NCI-H187 (cell line): ENCODE measurements around the gene CHRND.

ENCODE experiments used
- DNase-seq, 2 experiments: peaks; one replicate each; lab custom pipeline; 2025; lab: John Stamatoyannopoulos, UW

Gene CHRND

DNA sequence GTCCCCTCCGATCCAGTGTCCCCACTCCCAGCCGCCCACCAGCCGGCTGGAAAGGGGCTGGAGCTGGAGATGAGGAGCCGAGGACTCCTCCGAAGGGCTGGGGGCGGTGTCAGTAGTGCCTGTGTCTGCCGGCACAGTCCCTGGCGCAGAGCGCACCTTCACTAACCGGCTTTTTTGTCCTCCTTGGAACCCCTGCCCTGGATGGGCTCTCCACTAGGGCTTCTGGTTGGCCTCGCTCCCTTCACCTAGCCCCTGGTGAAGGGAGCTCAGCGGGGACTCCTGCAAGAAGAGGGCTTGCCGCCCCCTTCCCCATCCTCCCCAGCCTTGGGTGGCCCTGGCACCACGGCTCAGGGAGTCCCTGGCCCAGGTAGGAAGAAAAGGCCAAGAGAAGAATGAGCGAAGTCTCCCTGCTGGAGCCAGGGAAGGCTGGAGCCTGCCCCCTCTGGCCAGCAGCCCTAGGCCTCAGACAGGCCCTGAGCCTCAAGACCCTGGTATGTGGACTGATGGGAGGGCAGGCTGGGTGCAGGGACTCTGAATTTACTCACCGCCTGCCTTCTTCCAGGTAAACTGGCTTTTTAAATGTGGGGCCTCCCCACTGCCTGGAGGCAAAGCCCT is 37.8 kb upstream of the CHRND start:
- DNase-seq, result no peak

DNA sequence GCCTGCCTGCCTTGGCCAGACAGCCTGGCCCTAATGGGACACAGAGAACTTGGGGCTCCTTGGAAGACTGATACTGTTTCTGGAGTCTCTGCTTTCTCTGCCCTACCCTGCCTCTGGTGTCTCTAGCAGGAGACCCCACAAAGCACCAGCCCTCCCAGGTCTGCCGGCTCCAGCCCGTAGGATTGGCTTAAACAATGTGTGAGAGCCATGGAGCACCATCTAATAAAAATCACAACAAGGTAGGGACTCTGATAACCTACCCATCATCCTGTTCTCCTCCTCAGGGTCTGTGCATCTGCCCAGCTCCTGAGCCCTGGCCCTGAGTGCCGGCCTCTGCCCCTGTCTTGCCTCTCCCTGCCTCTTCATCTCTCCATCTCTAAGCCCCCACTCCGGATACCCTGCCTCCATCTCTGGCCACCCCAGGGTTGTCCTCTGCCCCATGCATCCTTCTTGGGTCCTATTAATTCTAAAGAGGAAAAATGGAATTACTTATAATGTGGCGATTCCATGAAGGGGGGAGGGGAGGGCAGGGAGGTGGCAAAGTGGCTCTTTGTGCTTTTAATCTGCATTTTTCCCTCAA is 37.1 kb upstream of the CHRND start:
- no peak for DNase-seq

DNA sequence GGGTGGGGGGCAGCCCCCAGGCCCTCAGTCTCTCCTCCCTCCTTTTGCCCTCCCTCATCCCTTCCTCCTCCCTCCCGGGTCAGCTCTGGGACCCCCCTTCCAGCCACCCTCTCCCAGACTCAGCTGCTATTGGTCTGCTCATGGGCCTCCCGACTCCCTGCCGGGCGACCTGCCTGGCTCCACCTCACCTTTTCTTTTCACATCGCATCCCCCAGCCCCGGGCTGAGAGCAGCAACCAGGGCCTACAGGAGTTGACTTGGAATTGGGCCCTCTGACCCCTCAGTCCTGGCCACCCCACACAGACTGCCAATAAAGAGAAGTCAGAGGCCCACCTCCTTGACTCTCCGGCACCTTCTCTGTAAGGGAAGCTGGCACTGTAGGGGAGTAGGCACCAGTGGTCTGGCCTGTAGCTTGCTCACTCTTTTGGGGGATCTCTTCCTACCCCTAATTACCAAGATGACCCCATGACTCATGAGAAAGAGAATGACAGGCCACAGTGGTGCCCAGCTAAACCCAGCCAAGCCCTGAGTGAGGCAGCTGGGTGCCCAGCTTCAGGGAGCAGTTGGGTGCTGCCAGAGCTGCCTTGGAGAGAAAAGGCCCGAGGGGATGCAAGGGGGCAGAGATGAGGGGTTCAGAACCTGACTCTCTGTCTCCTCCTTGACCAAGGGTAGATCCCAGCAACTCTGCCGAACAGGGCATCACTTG is 36.3 kb upstream of the CHRND start:
- DNase-seq, result no peak

DNA sequence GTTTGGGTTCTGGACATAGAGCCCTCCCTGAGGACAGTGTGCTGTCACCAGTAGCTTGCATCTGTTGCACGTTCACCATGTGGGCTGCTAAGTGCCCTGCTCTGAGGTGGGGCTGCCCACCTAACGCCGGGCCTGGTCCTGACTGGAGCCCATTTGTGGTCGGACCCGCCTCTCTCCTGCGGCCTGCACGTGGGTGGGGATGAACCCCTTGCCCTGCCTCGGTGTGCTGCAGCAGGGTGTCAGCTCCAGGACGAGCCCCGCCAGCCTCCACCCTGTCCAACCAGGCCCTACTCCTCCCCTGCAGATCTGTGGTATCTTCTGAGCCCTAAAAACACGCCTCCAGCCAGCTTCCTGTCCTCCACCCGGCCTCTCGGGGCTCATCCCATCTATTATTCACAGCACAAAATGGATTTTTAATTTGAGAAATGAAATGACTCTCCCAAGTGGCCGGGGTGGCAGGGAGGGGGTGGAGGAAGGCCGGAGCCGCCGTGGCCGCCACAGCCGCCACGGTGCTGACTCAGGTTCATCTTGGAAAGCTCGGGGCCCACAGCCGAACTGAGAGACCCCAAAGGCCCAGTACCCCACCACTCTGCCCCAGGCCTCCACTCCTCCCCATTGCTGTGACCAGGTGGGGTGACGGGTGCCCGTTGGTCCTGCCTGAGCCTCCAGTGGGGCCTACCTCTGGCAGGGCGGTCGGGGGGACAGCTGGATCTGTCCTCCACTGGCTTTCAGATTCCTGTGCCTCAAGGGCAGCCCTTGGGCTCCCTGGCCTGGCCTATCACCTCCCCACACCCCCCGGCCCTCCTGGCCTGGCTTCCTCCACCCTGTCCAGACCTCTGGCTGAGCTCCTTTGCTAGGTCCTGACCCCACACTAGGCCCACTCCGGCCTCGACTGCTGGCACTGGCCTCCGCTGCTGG is 35.5 kb upstream of the CHRND start:
- DNase-seq, result no peak

DNA sequence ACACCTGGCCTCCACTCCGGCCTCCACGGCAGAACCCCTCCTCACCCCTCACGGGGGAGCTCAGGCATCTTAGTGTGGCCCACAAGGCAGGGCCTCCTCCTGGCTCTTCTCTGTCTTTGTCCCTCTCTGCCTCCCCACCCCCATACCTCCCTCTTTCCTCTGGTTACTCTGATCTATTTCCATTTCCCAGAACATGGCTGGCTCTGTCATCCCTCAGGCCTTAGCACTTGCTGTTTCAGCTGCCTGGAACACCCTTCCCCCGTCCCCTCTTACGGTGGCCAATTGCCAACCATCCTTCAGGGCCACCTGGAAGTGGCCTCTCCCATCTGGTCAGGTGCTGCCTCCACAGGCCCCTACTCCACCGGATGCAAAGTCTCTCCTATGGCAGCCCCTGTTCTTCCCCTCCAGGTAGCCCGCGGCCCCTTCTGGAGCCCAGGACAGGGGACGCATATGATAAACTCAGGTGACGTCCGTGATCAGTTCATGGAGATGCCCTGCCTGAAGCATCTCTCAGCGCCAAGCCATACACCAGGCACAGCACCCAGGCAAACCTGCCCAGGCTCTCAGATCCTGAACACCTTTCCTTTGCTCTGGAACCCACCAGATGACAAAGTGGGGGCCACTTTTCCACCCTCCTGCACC is 34.7 kb upstream of the CHRND start:
- no peak for DNase-seq

DNA sequence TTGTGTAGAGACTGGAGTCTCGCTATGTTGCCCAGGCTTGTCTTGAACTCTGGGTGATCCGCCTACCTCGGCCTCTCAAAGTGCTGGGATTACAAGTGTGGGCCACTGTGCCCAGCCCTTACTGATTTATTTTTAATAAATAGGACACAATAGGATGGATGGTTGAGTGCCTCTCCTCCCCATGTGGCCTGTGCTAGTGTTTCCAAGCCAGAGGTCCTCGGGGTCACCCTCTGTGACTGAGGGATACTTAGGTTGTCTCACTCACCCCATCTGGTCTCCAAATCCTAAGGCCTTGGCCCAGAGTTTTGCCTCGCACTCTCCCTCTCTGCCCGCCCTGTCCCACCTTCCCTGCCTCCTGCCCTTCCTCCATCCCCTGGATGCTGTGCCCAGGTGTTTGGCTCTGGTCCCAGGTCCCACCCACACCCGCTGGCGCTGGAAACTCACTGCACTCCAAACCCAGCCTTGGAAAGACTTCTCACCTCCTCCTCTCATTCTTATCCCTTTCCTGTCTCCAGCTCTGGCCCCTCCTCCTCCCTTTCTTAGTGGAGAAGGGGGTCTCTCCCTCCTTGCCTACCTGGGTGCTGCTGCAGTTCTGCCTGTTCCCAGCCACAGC is 33.6 kb upstream of the CHRND start:
- DNase-seq, result no peak

DNA sequence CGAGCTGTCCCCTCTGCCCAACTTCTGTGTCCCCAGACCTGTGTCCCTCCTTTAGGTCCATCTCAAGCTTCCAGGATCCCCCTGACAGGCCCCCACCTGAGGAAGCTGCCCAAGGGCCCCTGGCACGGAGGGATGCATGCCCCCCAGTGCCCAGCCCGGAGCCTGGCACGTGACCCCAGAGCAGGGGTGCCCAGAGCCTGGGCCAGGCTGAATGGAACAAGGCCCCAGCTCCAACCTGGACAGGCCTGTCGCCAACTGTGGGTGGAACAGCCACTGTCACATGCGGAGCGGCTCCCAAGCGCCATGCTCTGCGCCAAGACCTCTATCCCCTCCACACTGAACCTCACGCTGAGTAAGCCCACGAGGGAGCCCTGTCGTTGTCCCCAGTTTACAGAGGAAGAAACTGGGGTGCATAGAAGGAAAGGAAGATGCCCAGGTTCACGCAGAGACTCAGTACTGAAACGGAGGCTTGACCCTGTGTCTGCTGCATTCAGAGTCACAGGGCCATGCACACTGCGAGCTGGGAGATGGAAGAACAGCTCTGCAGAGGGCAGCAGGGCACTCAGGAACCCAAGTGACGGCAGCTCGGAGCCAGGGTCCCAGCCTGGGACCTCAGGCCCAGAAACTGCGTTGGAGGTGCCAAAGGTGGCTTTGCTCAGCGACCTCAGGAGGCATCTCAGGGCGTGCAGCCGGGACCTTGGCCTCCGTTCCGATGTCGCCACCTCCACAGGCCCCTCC is 32.8 kb upstream of the CHRND start:
- DNase-seq, result no peak

DNA sequence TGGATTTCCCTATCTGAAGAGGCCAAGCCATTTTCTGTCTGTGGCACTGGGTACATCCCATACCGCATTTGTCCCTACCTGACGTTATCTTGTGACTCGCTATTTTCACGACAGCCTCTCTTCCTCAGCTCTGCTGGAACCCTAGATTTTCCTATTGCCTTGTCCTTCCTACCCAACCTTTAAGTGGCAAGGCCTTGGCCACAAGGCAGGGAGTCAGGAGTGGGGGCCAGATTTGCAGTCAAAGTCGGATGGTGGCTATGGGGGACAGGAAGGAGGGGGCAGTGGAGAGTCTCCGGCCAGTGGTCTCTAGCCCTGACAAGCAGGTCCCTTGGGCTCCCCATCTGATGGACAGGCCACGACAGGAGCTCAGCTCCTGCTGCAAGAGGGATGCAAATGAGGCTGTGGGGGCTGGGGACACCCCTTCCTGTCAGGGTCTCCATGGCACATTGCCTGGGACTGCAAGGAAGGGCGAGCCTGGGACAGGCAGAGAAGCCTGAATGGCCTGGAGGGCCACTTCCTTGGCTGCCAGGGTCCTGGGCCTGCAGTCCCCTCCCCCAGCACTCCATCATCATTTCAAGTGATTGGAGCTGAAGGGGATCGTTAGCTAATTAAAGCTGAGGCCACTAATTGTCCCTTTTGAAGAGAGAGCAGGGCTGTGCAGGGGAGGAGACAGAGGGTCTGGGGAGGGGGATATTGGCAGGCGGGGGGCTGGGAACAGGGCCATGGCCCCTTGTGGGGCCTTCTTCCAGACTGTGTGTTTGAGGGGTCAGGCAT is 32.1 kb upstream of the CHRND start:
- no peak for DNase-seq

DNA sequence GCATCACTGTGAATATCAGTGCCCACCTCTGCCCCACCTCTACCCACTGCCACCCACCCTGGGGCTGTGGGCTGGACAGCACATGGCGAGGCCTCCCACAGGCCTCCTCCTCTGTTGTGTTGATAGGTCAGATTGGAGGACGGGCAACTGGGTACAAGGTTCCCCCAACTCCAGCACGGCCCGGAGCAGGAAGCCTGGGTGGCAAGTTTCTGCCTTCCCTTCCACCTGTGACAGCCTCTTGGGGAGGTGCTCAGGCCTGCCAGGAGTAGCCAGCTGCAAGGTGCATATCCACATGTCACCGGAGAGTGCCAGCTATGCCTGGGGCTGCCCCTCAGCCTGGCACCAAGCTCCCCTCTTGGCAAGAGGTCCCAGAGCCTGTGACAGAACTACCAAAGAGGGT is 31.4 kb upstream of the CHRND start:
- no peak for DNase-seq

DNA sequence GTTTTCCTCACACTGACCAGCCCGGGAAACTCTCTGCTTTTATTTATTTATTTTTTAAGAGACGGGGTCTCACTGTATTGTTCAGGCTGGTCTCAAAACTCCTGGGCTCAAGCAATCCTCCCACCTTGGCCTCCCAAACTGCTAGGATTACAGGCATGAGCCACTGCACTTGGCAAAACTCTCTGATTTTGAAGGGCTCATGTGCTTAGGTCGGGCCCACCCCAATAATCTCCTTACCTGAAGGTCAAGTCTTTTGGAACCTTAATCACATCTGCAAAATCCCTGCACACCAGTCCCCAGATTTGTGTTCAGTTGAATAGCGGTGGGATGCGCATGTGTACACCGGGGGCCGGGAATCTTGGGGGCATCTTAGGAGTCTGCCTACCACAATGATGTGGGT is 30.7 kb upstream of the CHRND start:
- DNase-seq, result no peak

DNA sequence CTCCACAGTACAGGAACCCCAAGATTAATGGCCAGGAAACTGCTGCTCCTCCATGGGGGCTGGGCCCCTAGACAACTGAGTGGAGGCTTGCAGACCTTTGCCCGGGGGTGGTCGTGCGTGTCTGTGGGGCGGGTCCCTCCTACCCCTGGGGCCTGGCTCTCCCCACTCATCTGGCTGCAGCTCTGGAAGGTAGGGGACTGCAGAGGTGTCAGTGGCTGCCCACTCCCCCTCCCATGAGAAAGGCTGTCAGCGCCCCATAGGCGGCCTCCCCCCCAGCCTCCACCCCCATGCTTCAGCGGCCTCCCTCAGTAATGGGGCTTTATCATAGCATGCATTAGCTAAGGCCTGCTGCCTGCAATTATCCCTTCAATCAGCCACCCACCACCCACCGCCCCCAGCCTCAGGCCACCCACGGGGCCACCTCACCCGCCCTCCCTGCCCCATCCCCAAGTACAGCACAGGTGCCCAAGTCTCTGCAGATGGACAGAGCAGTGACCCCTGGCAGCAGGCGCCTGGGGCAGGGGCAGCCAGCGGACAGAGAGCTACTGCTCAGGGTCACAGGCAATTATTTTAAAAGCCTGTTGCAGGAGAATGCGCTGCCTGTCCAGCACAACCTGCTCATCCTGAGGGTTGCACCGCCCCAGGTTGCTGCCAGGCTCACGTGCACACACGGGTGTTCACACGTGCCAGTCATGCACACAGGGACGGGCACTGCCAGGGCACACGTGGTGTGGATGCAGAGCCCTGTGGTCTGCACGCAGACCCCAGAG is 29.3 kb upstream of the CHRND start:
- no peak for DNase-seq

DNA sequence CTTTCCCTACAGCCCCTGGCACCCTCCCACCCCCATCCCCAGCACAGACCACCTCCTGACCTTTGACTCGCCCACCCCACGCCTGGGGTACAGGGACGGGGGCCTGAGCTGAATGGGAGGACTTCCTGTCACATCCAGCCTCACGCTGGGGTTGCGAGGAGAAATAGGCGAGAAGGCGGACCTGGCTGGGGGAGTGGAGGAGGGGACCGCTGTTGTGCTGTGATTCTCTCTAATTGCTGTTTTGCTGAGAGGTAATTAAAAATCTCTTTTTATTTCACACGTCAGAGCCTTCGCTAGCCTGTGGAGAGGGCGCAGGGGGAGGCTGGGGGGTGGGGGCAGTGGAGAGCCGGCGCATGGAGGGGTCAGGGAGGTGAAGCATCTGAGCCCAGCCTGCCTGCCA is 28.6 kb upstream of the CHRND start:
- DNase-seq, result no peak

DNA sequence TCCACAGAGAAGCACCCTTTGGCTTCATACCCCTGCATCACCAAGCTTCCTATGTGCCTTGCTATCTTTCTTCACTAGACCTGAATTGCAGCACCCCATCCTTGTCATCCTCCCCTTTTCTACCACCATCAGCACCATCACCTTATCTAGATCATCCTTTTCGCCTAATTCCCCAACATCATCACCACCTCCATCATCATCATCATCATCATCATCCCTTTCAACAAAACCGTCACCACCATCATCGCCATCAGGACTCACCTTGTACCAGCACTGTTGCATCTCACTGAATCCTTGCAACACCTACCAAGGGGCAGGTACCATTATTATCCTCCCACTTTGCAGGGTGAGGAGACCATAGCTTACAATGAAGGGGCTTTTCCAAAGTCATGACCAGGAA is 27.5 kb upstream of the CHRND start:
- DNase-seq, result no peak

DNA sequence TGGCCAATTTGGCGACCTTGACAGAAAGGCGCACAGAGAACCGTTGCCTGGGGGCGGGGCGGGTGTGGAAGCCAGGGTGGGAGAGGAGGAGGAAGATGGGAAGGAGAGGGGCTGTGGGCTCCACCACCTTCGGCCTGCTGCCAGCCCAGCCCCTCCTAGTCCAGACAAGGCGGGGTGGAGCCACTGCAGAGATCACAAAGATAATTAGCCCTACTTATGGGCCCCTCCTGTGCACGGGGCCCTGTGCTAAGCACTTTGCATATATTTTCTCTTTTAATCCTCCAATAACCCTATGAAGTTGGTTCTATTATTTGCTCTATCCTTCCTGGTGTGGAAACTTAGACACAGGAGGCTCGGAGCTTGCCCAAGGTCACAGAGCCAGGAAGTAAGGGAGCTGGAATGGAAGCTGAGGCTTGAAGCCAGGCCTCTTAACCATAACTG is 24.6 kb upstream of the CHRND start:
- no peak for DNase-seq

DNA sequence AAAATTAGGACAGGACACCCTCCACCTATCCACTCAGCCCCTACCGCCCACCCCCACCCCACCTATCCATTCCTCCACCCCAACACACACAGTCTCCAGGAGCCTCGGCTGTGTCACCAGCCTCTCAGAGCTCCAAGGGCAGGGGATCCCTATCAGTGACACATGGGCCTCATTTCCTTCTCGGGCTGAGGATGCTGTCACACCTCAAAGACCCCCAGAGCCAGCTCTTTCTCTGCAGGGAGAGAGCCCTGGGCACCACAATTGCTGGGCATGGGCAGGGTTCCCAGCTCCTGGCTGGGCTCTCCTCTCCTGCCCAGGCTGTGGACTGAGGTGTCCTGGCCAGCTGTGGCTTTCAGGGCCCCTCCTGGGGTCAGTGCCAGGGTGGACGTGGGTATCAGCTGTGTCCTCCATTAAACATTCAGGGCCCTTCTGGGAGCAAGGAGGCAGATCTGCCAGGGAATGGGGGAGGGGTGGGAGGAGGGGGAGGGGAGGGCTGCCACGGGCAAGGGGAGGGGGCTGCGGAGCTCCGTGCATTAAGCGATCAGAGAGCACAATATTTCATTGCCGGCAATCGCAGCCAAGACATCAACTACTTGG is 24.1 kb upstream of the CHRND start:
- no peak for DNase-seq

DNA sequence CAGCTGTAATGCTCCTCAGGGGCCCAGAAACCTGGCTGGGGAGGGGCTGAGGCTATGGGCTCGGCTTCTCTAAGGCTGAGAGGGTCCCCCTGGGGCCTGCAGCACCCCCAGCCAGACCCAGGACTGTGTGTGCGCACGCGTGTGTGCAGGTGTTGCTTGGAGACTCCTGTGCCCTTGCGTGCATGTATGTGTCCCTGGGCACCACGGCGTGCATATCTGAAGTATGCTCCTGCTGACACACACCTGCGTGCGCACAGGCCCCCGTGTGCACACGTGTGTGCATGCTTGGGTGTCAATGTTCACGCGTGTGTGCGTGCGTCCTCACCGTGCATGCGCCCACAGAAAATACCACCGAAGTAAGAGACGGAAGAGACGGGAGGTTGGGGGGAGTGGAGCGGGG is 23.4 kb upstream of the CHRND start:
- no peak for DNase-seq

DNA sequence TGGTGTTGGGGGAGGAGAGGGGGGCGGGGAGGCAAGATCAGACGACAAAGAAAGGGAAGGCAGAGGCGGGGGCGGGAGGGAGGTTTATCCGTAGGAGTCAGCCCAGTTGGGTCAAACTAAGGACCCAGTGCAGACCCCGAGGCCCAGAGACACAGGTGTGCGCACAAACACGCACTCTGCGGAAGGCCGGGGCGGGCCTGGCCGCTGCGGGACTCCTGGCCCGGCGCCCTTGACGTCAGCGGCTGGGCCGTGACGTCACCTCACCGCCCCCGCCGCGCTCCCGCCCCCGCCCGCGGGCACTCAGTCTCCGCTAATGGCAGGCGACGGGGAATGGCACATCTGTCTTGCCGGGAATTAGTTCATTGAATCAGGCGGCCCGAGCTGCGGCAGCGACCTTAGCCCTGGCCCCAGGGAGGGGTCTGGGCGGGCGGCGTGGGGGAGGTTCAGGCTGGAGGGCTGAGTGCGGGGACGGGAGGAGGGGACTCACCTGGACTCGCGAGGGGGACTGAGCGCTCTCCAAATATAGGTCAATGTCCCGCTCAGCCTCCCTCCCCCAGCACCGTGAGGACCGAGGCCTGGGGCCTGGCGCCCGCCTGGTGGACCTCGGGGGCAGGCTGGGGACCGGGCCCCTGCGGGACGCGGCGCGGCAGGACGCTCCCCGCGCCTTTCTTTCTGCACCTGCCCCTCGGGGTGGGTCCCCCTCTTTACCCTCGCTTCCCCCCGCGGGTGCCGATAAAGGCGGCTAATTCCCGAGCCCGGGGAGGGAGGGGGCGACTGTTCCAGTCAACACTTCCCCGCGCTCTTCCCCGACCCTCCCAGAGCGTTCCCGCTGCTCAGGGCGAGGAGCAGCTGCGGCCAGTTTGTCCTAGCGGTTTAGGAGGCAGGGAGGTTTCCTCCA is 22.8 kb upstream of the CHRND start:
- DNase-seq, result no peak

DNA sequence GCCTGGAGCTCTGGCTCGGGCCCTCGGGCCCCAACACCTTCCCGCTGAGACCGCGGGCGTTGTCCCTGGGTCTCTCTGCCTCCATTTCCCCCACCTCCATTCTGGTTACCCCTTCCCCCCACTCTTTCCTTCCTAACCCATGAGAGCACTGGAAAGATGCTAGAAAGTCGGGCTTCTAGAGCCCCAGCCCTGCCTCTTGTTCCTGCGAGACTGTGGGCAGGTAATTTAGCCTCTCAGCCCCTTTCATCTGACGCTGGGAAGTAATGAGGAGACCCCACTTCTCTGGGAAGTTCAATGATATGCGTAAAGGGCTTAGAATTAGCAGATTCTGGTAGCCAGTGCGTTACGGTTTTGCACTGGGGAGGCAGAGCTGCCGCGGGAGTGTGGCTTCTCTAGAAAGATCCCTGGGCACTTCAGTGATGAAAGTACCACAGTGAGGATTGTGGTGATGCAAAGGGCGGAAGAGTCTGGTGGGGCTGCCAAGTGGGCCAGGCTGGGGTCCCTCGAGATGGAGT is 22.1 kb upstream of the CHRND start:
- DNase-seq, result no peak
